ENCODE measurements around the gene PLEKHA7.

PLEKHA7 gene

DNA sequence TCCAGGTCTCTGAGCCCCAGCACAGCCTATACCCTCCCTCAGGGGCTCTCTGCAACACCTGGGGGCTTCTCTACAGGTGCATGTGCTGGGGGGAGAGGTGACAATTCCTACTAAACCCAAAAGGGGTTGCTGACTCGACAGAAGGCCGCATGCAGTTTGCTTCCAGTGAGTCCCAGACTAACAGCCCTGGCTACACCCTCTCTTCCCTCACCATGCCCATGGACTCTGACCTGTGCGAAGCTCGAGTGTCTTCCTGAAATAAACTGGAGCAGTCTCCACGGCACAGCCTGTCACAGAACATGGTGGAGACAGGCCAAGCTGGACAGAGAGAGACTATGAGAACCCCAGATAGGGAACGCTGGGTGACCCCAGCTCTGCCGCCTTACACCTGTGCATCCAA lies 16.6 kb downstream of the PLEKHA7 start:
- no peak overlapping the region for H3K27ac ChIP-seq (replicated peaks)
- DNase-seq (ENCODE audit: low read depth in 1 of 2, low spot score in 1 of 2) = no peak
- TF ChIP-seq SPI1 (IDR thresholded peaks at IDR 0.05; ENCODE audit: borderline replicate concordance, low read depth) (no peak), GABPA (IDR thresholded peaks at IDR 0.05; ENCODE audit: low read depth) (no peak), POLR2AphosphoS5 (IDR thresholded peaks at IDR 0.05; ENCODE audit: low read depth) (no peak)
- TF ChIP-seq, protein P1, sequence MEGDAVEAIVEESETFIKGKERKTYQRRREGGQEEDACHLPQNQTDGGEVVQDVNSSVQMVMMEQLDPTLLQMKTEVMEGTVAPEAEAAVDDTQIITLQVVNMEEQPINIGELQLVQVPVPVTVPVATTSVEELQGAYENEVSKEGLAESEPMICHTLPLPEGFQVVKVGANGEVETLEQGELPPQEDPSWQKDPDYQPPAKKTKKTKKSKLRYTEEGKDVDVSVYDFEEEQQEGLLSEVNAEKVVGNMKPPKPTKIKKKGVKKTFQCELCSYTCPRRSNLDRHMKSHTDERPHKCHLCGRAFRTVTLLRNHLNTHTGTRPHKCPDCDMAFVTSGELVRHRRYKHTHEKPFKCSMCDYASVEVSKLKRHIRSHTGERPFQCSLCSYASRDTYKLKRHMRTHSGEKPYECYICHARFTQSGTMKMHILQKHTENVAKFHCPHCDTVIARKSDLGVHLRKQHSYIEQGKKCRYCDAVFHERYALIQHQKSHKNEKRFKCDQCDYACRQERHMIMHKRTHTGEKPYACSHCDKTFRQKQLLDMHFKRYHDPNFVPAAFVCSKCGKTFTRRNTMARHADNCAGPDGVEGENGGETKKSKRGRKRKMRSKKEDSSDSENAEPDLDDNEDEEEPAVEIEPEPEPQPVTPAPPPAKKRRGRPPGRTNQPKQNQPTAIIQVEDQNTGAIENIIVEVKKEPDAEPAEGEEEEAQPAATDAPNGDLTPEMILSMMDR (IDR thresholded peaks at IDR 0.05; ENCODE audit: insufficient read depth, low read length) = no peak
- TF ChIP-seq, protein P2, sequence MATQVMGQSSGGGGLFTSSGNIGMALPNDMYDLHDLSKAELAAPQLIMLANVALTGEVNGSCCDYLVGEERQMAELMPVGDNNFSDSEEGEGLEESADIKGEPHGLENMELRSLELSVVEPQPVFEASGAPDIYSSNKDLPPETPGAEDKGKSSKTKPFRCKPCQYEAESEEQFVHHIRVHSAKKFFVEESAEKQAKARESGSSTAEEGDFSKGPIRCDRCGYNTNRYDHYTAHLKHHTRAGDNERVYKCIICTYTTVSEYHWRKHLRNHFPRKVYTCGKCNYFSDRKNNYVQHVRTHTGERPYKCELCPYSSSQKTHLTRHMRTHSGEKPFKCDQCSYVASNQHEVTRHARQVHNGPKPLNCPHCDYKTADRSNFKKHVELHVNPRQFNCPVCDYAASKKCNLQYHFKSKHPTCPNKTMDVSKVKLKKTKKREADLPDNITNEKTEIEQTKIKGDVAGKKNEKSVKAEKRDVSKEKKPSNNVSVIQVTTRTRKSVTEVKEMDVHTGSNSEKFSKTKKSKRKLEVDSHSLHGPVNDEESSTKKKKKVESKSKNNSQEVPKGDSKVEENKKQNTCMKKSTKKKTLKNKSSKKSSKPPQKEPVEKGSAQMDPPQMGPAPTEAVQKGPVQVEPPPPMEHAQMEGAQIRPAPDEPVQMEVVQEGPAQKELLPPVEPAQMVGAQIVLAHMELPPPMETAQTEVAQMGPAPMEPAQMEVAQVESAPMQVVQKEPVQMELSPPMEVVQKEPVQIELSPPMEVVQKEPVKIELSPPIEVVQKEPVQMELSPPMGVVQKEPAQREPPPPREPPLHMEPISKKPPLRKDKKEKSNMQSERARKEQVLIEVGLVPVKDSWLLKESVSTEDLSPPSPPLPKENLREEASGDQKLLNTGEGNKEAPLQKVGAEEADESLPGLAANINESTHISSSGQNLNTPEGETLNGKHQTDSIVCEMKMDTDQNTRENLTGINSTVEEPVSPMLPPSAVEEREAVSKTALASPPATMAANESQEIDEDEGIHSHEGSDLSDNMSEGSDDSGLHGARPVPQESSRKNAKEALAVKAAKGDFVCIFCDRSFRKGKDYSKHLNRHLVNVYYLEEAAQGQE (IDR thresholded peaks at IDR 0.05; ENCODE audit: insufficient replicate concordance, low read depth) = no peak
- H3K4me3 ChIP-seq (replicated peaks; ENCODE audit: insufficient read depth, low read length) = no peak overlapping the region
- H3K27me3 ChIP-seq (ENCODE audit: insufficient read depth, poor library complexity, severe bottlenecking) = peaks cover 8% of the 10 kb centered on the region

DNA sequence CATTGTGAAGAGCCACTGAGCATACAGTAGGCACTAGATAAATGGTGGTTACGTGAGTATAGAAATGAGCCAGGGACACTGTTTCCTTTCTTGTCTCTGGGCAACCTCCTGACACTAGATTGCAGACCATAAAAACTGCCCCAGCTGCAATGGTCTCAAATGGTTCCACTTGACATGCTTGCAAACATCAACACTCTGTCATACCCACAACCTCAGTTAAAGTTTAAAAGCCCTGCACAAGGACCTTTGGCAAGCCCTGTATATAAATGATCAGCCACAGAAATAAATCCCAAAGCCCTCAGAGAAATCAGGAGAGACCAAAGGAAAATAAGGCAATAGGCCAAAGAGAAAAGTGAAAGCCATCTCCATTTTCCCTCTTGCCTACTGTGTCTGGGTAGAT lies 20.7 kb downstream of the PLEKHA7 start:
- no peak overlapping the region for H3K27ac ChIP-seq (replicated peaks)
- no peaks in the 10 kb centered on the region for H3K27me3 ChIP-seq (ENCODE audit: insufficient read depth, poor library complexity, severe bottlenecking)
- no peak overlapping the region for H3K4me3 ChIP-seq (replicated peaks; ENCODE audit: insufficient read depth, low read length)
- TF ChIP-seq SPI1 (IDR thresholded peaks at IDR 0.05; ENCODE audit: borderline replicate concordance, low read depth) = no peak
- TF ChIP-seq, protein P2 (IDR thresholded peaks at IDR 0.05; ENCODE audit: insufficient replicate concordance, low read depth) = no peak
- TF ChIP-seq POLR2AphosphoS5 (IDR thresholded peaks at IDR 0.05; ENCODE audit: low read depth) = no peak
- no peak for TF ChIP-seq GABPA (IDR thresholded peaks at IDR 0.05; ENCODE audit: low read depth)
- TF ChIP-seq, protein P1 (IDR thresholded peaks at IDR 0.05; ENCODE audit: insufficient read depth, low read length) = no peak
- no peak for DNase-seq (ENCODE audit: low read depth in 1 of 2, low spot score in 1 of 2)

DNA sequence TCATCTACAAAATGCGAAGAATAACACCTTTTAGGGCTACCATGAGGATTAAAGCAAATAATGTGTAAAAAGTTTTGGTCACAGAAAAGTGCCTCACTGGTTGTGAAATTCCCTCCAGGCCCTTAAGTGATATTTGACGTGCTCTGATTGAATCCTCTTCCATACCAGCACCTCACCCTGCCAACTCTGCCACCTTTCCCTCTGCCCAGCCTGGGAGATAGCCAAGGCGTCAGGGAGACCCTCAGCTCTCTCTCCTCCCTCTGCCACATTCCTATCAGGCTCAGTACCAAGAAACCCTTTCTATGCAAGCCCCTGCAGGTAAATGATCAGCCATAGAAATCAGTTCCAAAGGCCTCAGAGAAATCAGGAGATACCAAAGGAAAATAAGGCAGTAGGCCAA lies 21.4 kb downstream of the PLEKHA7 start:
- TF ChIP-seq POLR2AphosphoS5 (IDR thresholded peaks at IDR 0.05; ENCODE audit: low read depth) (no peak), SPI1 (IDR thresholded peaks at IDR 0.05; ENCODE audit: borderline replicate concordance, low read depth) (no peak), GABPA (IDR thresholded peaks at IDR 0.05; ENCODE audit: low read depth) (no peak)
- TF ChIP-seq, protein P2 (IDR thresholded peaks at IDR 0.05; ENCODE audit: insufficient replicate concordance, low read depth) = no peak
- TF ChIP-seq, protein P1 (IDR thresholded peaks at IDR 0.05; ENCODE audit: insufficient read depth, low read length) = no peak
- DNase-seq (ENCODE audit: low read depth in 1 of 2, low spot score in 1 of 2) = no peak
- Histone ChIP-seq H3K4me3 (replicated peaks; ENCODE audit: insufficient read depth, low read length) (no peak overlapping the region), H3K27me3 (ENCODE audit: insufficient read depth, poor library complexity, severe bottlenecking) (no peaks in the 10 kb centered on the region), H3K27ac (replicated peaks) (no peak overlapping the region)
